Right lobe of liver (tissue), 6 donors: ENCODE results near the gene FOXJ3. TPM values are rescaled to one million over a fixed set of nuclear protein-coding genes. Genes with fewer than 3 reads are reported as not detected.
A peak's percentile ranks its signal among the peaks of the same experiment; 100 is the strongest.

Experiments used
- ATAC-seq, 4 donors: fragments of 200-7000 bp; cut with Tn5 transposase; one replicate each; pipeline ENCODE4 v1.9.1; 2020; ENCODE audit warnings: mild to moderate bottlenecking in 4 of 4, moderate library complexity in 4 of 4
- DNase-seq, 3 donors: peaks; one replicate each; pipeline ENCODE4 v3.0.0-alpha.2; 2020
- H3K27ac ChIP-seq, 3 donors: fragments of 200-600 bp; one replicate each; pipeline ENCODE4 v1.8.0; 2022
- H3K27me3 ChIP-seq, 2 donors: fragments of 200-600 bp; one replicate each; pipeline ENCODE4 v1.8.0; 2022
- H3K36me3 ChIP-seq, 4 donors: fragments of 200-600 bp; sonication (generic) in 1 of 4; one replicate each; pipeline versions ENCODE4 v1.5.1 to v1.8.0; 2017 to 2022; ENCODE audit warnings: control low read depth in 1 of 4
- H3K4me1 ChIP-seq, 4 donors: fragments of 200-600 bp; sonication (generic) in 1 of 4; one replicate each; pipeline versions ENCODE4 v1.5.1 to v1.8.0; 2017 to 2022; ENCODE audit warnings: control low read depth in 1 of 4
- H3K4me3 ChIP-seq, 3 donors: fragments of 200-600 bp; one replicate each; pipeline ENCODE4 v1.8.0; 2022
- H3K9me3 ChIP-seq, 4 donors: fragments of 200-600 bp; sonication (generic) in 1 of 4; one replicate each; pipeline versions ENCODE4 v1.5.1 to v1.8.0; 2017 to 2022; ENCODE audit warnings: control low read depth in 1 of 4
- CTCF ChIP-seq, 4 donors: fragments of 200-600 bp in 3 of 4; fragments of 450-650 bp in 1 of 4; IDR thresholded peaks; one replicate each; pipeline versions ENCODE4 v1.5.1 to v1.8.0; 2016 to 2022; ENCODE audit warnings: antibody characterized with exemption in 4 of 4, mild to moderate bottlenecking in 2 of 4
- POLR2A ChIP-seq: fragments of 450-650 bp; IDR thresholded peaks from one replicate; pipeline ENCODE4 v1.6.1; 2017; ENCODE audit warnings: antibody characterized with exemption, mild to moderate bottlenecking
- WGBS: methylation state at CpG from one replicate; pipeline ENCODE4 v1.1.6; 2018; ENCODE audit warnings: low coverage, low lambda C conversion rate; ENCODE audit not compliant: insufficient coverage; ENCODE audit errors: missing lambda C conversion rate; 5-methylcytosine and 5-hydroxymethylcytosine counted together
- intact Hi-C, 2 donors: fragments of 100-400 bp; cut with DNase I; formaldehyde crosslinking; loops; one replicate each; pipeline versions ENCODE4 v1.11.2 to v1.14.1; 2022
- total RNA-seq, 6 experiments: library from RNA; depleted of rRNA in 2 of 6; stranded (reverse); fragments of >200 nt in 2 of 6; fragmentation: NEBNext Ultra II Directional in 3 of 6; extraction: Animal tissue kit (Norgen Biotek cat#: 25700) in 3 of 6; gene quantifications; one replicate each; pipeline versions ENCODE4 v1.1.0 to v1.2.4, GENCODE V29; 2016 to 2023
- donor health status: DM: no; HTN: yes; CAD: no.
- donor health status: DM: no; HTN: no; CAD: no.
- donor health status: DM: no; HTN: no; CAD: no.
- donor health status: DM: no; HTN: yes; CAD: no.
- donor health status: DM: no; HTN: yes; CAD: no.

Gene FOXJ3
- total RNA-seq, 6 experiments from 2014 or later, result 12.1 to 18.4 (median 14.5) TPM

GRCh38 chr1:42321731-42322130 is 13.3 kb downstream of the FOXJ3 start:
- TF ChIP-seq CTCF (IDR thresholded peaks at IDR 0.05) (no peak), POLR2A (no peak)
- Histone ChIP-seq H3K4me3 (no peak overlapping the region), H3K27me3 (no peaks in the 10 kb centered on the region), H3K4me1 (peaks cover 0 to 41% (median 15%) of the 10 kb centered on the region in 4 donors), H3K36me3 (no peaks in the 10 kb centered on the region), H3K27ac (no peak overlapping the region), H3K9me3 (no peaks in the 10 kb centered on the region)
- no peak for ATAC-seq
- 57% methylated on average over 4 of the region's 4 CpGs for WGBS
- no peak for DNase-seq
- intact Hi-C loops, result no loop called here

- ATAC-seq (peak in 1 of 4 donors; percentile 16), DNase-seq (no peak)
- Histone ChIP-seq H3K4me1 (peaks cover 0 to 45% (median 15%) of the 10 kb centered on the region in 4 donors), H3K4me3 (no peak overlapping the region), H3K36me3 (no peaks in the 10 kb centered on the region), H3K9me3 (no peaks in the 10 kb centered on the region), H3K27me3 (no peaks in the 10 kb centered on the region), H3K27ac (no peak overlapping the region)
- intact Hi-C loops, result no loop called here
- TF ChIP-seq POLR2A (no peak), CTCF (IDR thresholded peaks at IDR 0.05) (no peak)
- WGBS, result 53% methylated on average over 2 of the region's 2 CpGs
Observed at GRCh38 chr1:42320708-42321107, 14.3 kb downstream of the FOXJ3 start.

GRCh38 chr1:42319871-42320484 is 15.1 kb downstream of the FOXJ3 start:
- Histone ChIP-seq H3K9me3 (no peaks in the 10 kb centered on the region), H3K4me1 (peaks cover 0 to 44% (median 15%) of the 10 kb centered on the region in 4 donors), H3K4me3 (no peak overlapping the region), H3K27ac (no peak overlapping the region), H3K27me3 (no peaks in the 10 kb centered on the region), H3K36me3 (no peaks in the 10 kb centered on the region)
- ATAC-seq, result peak in 1 of 4 donors; percentile 6
- no peak for DNase-seq
- no peak for TF ChIP-seq POLR2A
- no peak for TF ChIP-seq CTCF (IDR thresholded peaks at IDR 0.05)
- intact Hi-C loops, result no loop called here
- WGBS, result 33% methylated on average over 6 of the region's 6 CpGs

GRCh38 chr1:42319128-42319851 is 15.7 kb downstream of the FOXJ3 start:
- intact Hi-C loops, result no loop called here
- WGBS, result 52% methylated on average over 4 of the region's 4 CpGs
- Histone ChIP-seq H3K4me1 (peaks cover 0 to 42% (median 18%) of the 10 kb centered on the region in 4 donors), H3K9me3 (no peaks in the 10 kb centered on the region), H3K27ac (no peak overlapping the region), H3K4me3 (no peak overlapping the region), H3K36me3 (no peaks in the 10 kb centered on the region), H3K27me3 (no peaks in the 10 kb centered on the region)
- no peak for DNase-seq
- TF ChIP-seq POLR2A, result no peak
- ATAC-seq, result peak in 1 of 4 donors; percentile 21

GRCh38 chr1:42318601-42319000 is 16.4 kb downstream of the FOXJ3 start:
- Histone ChIP-seq H3K27me3 (no peaks in the 10 kb centered on the region), H3K36me3 (no peaks in the 10 kb centered on the region), H3K9me3 (no peaks in the 10 kb centered on the region), H3K4me3 (no peak overlapping the region), H3K27ac (no peak overlapping the region), H3K4me1 (peaks cover 0 to 41% (median 17%) of the 10 kb centered on the region in 4 donors)
- intact Hi-C loops, result no loop called here
- 90% methylated on average over 4 of the region's 4 CpGs for WGBS
- no peak for DNase-seq
- ATAC-seq, result no peak
- TF ChIP-seq POLR2A (no peak), CTCF (IDR thresholded peaks at IDR 0.05) (no peak)
